NCI-H82 treated with DMSO at 0.1 percent for 48 hours (cell line): ENCODE results near the gene KIRREL3.
A peak's percentile ranks its signal among the peaks of the same experiment; 100 is the strongest.

Source experiments
- DNase-seq: peaks from one replicate; lab custom pipeline; 2025; ENCODE audit not compliant: unreplicated experiment; lab: John Stamatoyannopoulos, UW

The KIRREL3 gene

DNA sequence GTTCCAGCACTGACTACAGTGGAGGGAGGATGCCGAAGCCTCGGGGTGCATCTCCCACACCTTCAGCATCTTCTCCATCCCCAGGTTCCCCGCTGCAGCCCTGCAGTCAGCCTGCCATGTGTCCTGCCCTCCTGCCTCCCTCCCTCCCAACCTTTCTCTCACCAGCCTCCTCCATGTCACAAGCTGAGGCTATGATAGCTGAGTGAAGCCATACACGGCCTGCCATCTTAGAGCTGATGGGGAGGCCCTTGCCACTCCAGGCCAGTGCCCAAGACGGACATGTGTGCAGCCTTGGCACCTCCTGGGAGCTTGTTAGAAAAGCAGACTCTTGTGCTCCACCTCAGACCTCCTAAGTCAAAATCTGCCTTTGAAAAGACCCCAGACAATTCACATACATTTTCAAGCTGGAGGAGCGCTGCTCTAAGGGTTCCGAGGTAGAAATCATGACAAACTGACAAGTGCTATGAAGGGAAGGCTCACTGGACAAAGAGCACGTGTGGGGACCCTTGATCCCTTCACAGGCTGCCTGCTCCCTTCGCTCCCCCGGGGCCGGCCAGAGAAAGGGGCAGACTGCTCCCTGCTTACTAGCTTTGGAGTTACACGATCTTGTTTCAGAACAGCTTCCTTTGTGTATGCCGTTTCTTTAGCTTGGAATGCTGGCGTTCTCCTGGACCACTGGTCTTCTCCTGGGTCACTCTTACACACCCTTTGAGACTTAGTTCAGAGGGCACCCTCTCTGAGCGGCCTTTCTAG lies 521.2 kb downstream of the KIRREL3 start:
- DNase-seq = no peak

DNA sequence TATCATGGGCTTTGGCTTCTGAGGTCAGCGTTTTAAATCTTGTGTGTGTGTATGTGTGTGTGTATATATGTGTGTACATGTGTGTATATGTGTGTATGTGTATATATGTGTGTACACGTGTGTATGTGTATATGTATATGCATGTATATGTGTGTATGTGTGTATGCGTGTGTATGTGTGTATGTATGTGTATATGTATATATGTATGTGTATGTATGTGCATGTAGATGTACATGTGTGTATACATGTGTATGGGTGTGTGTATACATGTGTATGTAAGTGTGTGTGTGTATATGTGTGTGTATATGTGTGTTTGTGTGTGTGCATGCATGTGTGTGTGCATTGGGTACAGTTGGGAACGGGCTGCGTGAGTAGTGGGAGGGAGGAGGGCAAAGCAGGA lies 522.1 kb downstream of the KIRREL3 start:
- no peak for DNase-seq

GRCh38 chr11:126477535-126478305 lies 522.9 kb downstream of the KIRREL3 start:
- DNase-seq = no peak

DNA sequence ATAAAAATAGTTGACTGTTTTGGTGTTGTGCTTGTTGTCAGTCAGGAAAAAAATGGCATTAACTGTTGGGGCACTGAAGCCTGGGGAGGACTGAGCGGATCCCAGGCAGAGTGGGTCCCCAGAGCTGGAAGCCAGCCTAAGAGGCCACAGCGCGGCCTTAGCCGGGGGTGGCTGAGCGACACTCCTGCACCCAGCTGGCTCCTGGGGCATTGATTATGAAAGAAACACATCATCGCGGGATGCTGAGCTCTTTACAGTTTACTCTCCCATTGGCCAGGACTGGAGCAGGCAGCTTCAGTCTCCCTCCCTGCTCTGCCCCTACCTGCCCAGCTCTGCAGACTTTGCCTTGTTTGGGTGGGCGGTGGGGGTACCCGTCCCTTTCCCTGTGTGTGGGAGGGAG lies 523.6 kb downstream of the KIRREL3 start:
- DNase-seq = no peak

DNA sequence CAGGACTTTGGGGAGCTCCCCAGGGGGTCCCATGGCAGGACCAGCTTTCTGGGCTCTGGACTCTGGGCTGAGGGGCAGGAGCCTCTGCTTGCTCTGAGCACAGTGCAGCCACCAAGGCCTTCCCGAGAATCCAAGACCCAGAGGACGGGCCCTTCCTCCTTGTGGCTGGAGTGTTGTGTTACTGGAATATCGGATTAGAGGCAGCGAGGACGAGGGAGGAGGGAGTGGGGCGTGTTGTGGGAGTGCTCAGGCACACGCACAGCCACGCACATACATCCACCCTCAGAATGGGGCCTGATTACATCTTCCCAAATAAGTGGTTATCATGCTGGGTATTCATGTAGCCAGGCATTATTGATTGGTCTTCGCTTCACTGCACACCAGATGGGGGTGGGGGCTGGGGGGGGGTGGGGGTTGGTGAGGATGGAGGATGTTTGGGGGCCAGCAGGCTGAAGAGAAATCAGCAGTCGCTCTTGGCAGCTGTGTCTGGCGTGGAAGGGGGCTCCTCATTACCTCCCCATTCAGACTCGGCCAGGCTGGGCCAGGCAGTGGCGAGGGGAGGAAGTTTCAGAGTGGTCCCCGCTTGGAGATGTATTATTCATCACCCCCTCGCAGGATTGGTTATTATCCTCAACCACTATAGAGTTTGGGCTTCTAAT lies 524.2 kb downstream of the KIRREL3 start:
- peak; percentile 83 for DNase-seq

DNA sequence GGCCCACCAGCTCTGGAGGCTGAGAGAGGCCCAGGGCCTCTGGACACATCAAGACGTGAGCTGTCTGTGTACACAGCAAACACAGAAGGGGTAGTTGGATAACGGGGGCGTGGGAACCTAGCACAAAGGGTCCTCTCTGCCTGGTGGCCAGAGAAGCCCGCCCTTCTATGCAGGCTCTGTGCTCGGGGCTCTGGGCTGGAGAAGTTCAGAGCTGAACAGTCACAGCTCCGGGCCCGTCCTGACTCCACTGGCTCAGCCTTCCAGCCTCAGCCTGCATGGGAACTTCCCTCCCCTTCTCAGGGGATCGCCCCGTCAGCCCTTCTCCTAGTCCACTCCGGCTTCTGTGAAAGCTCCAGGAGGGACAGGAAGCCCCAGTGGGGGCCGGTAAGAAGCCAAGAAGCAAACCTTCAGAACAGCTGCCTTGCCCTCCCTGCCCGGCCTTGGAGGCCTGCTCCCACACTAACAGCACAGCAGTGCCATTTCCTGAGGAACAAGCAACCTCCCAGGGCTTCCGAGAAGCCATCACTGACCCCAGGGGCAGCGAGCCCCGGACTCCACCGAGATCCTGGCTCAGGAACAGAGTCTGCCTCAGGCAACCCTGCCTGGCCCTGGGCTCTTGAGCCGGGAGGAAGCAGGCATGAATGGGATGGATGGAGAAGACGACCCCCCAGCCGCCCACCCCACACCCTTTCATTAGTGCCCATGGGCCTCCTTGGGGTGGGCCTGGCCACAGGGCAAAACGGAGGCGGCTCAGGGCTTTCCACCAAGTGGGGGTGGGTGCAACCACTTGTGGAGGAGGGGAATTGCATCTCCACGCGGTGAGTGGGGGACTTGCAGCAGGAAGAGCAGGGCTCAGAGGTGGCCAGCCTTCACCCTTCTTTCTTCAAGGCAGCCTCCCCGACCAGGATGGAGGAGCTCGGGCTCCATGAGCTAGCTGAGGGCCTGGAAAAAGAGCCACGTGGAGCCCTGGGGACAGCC lies 525.3 kb downstream of the KIRREL3 start:
- DNase-seq = no peak

- DNase-seq = no peak
These were observed 526.4 kb downstream of the KIRREL3 start for GRCh38 chr11:126474220-126474619.

GRCh38 chr11:126473269-126473668 lies 527.3 kb downstream of the KIRREL3 start:
- no peak for DNase-seq

DNA sequence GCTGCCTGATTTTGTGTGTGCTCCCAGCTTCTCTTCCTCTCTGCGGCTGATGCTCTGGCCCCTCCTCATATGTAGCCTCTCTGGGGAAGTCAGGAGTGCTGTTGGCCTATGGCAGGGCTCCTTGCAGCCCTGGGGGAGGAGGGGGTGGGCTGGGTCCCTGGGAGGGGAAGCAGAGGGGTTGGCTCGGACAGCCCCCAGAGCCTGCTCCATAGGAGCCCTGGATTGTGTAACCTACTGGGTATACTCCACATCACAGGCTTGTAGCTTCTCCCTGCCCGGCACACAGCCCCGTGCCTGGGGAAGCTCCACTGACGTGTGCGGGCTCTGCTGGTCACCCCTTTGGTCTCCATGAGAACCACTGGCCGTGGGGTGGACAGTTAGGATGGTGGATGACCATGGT lies 531.3 kb downstream of the KIRREL3 start:
- DNase-seq = no peak

DNA sequence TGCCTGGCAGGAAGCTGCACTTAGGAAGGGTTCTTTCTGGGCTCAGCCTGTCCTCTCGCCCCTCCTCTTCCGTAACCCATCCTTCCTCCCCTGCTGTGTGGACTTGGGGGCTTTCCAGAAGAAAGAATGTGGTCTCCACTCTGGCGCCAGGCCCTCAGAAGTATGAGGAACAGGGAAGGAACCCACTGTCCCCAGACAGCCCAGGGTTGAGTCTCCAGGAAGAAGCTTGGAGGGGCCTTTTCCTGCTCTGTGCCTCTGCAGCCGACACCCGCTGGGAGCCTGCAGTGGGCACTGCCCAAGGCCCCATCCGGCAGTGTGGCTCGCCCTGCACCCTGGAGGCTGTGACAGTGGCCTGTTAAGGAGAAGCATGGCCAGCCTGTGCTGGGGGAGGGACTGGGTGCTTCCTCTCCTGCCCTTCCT lies 532.5 kb downstream of the KIRREL3 start:
- DNase-seq = no peak

GRCh38 chr11:126467471-126467870 lies 533.1 kb downstream of the KIRREL3 start:
- no peak for DNase-seq

DNA sequence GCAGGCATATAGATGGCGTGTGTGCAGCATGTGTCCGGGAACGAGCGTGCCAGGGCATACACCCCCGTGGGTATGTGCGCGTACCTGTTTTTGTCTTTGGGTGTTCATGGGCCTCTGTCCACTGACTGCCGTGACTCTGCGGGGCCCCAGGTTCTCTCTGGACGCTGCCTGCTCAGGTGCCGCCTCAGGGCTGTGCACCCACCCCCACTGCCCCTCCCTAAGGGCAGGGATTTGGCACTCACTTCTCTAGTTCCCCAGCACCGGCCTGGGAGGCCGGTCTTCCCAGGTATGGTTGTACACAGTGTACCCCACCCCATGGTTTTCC lies 533.6 kb downstream of the KIRREL3 start:
- DNase-seq = no peak

GRCh38 chr11:126466236-126467045 lies 534.1 kb downstream of the KIRREL3 start:
- no peak for DNase-seq

GRCh38 chr11:126465573-126466188 lies 534.9 kb downstream of the KIRREL3 start:
- no peak for DNase-seq

GRCh38 chr11:126464796-126465195 lies 535.8 kb downstream of the KIRREL3 start:
- no peak for DNase-seq

- no peak for DNase-seq
These were observed 538.1 kb downstream of the KIRREL3 start for GRCh38 chr11:126462422-126462821.

DNA sequence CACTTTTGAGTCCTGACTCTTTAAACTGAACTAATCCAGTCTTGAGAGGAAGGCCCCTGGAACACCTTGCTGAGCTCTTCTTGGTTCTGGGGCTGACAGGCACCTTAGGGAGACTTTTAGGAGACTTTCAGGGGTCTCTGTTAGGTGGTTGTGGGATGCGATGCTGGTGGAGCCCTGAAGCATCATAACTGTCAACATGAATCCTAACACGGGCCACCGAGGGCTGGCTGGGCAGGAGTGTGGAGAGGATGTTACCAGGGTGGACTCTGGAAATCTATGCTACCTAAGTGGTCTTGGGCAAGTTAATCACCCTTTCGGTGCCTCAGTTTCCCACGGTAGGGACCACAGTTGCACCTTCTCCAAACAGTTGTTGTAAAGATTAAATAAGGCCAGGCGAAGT lies 538.6 kb downstream of the KIRREL3 start:
- DNase-seq = no peak

DNA sequence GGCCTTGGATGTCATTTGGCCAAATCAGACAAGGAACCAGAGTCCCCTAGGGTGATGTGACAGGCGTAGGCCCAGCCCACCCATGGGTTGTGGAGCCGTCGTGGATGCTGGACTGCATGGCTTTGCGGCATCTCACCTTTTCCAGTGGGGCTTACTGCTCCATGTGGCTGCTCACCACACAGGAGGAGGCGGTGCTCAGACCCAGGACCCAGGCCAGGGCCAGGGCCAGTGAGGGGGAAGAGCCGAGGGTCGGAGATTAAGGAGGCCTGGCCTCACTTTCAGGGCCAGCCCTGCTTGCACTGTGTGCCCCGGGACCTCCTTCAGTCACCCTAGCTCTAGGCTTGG lies 539.5 kb downstream of the KIRREL3 start:
- no peak for DNase-seq

DNA sequence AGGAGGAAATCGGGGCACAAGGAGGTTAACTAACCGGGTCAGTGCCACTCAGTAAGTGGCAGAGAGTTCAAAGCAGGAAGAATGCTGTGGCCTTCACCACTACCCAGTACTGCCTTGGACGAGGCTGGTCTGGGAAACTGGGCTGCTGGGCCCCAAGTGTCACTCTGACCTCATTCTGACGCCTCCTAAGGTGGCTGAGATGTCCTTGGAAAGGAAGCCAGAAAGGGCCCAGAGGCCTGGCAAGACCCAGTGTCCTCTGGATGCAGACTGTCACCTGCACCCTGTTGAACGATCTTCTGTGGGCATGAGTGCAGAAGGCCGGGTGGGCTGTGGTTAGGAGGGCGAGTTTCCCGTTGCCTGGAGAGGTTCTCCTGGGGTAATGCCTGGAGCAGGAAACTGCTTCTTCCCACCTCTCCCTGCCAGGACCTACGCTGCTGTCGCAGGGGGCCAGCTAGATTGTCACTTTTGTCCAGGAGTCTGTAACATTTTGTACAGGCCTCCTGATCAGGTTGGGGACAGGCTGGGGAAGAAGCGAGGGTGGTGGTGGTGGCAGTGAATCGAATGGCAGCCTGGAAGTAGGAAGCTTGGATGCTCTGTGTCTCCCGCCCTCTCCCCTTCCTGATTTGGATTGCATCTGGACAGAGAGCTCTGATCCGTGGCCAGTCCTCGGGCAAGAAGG lies 540.0 kb downstream of the KIRREL3 start:
- no peak for DNase-seq
